Mesendoderm (in vitro differentiated cells): ENCODE results near the gene ANO4.

ENCODE experiments used
- DNase-seq: peaks from one replicate; pipeline ENCODE4 v3.0.0; 2013
- H2AK5ac ChIP-seq: 2 replicates; pipeline ENCODE4 v1.6.1; 2013; ENCODE audit warnings: low read length, inconsistent platforms
- H2BK120ac ChIP-seq: 2 replicates; pipeline ENCODE4 v1.6.1; 2013; ENCODE audit warnings: low read depth, mild to moderate bottlenecking, low read length, moderate library complexity, mixed read lengths
- H2BK15ac ChIP-seq: replicated peaks from 2 replicates; pipeline ENCODE4 v1.6.1; 2013; ENCODE audit warnings: low read depth, mild to moderate bottlenecking, moderate library complexity
- H2BK5ac ChIP-seq: 2 replicates; pipeline ENCODE4 v1.6.1; 2013; ENCODE audit warnings: low read length, inconsistent platforms
- H3K18ac ChIP-seq: 2 replicates; pipeline ENCODE4 v1.6.1; 2013; ENCODE audit warnings: mild to moderate bottlenecking, low read length, mixed read lengths
- H3K23ac ChIP-seq: one replicate; pipeline ENCODE4 v1.6.1; 2013; ENCODE audit warnings: low read length
- H3K27ac ChIP-seq: 2 replicates; pipeline ENCODE4 v1.5.1; 2013; ENCODE audit warnings: low read depth, mild to moderate bottlenecking, inconsistent platforms, low read length, moderate library complexity
- H3K27me3 ChIP-seq: 2 replicates; pipeline ENCODE4 v1.6.1; 2013; ENCODE audit warnings: low read length, control low read depth, mild to moderate bottlenecking, inconsistent platforms; ENCODE audit not compliant: insufficient read depth, poor library complexity
- H3K36me3 ChIP-seq: 2 replicates; pipeline ENCODE4 v1.6.1; 2013; ENCODE audit warnings: low read length, inconsistent platforms; ENCODE audit not compliant: control insufficient read depth, insufficient read depth
- H3K4ac ChIP-seq: one replicate; pipeline ENCODE4 v1.6.1; 2013; ENCODE audit warnings: low read depth, mild to moderate bottlenecking, low read length, moderate library complexity
- H3K4me1 ChIP-seq: 2 replicates; pipeline ENCODE4 v1.6.1; 2013; ENCODE audit warnings: low read depth, low read length, inconsistent platforms; ENCODE audit not compliant: control insufficient read depth
- H3K4me2 ChIP-seq: 2 replicates; pipeline ENCODE4 v1.6.1; 2013; ENCODE audit warnings: low read length
- H3K4me3 ChIP-seq: 2 replicates; pipeline ENCODE4 v1.5.1; 2013; ENCODE audit warnings: mild to moderate bottlenecking, low read length
- H3K56ac ChIP-seq: one replicate; pipeline ENCODE4 v1.6.1; 2013; ENCODE audit warnings: low read length
- H3K79me1 ChIP-seq: 2 replicates; pipeline ENCODE4 v1.6.1; 2013; ENCODE audit warnings: low read length, inconsistent platforms
- H3K79me2 ChIP-seq: 2 replicates; pipeline ENCODE4 v1.6.1; 2013; ENCODE audit warnings: mild to moderate bottlenecking, low read length; ENCODE audit not compliant: control insufficient read depth, insufficient read depth
- H3K9ac ChIP-seq: 2 replicates; pipeline ENCODE4 v1.6.1; 2013; ENCODE audit warnings: low read length, inconsistent platforms
- H4K5ac ChIP-seq: one replicate; pipeline ENCODE4 v1.6.1; 2013; ENCODE audit warnings: low read length
- H4K8ac ChIP-seq: one replicate; pipeline ENCODE4 v1.6.1; 2013; ENCODE audit warnings: low read depth, mild to moderate bottlenecking, control low read depth, low read length, moderate library complexity
- WGBS: extraction: QIAGEN DNeasy Blood & Tissue Kit; methylation state at CpG from one replicate; pipeline ENCODE4 v1.1.7; 2013; ENCODE audit warnings: low lambda C conversion rate, missing lambda C conversion rate; ENCODE audit not compliant: insufficient coverage; ENCODE audit errors: extremely low coverage; 5-methylcytosine and 5-hydroxymethylcytosine counted together

Gene ANO4

DNA sequence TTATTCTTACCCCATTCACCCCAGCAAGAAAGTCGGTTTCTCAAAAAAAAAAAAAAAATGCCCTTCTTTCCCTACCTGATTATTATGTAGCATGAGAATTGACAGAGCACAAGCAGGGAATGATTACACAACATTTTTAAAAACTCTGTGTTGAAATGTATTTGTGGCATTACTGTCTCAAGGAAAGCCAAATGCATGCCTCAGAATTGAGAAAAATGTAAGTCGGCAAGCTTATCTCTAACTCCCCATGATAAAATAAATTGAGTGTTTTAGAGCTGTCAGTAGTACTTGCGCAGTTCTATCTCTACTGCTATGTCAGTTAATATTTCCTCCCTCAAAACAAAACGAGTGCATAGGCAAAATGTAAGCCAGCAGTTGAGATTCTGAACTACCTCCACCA lies 25.7 kb downstream of the ANO4 start:
- no CpG with 5 or more reads among the region's 4 CpGs for WGBS
- Histone ChIP-seq H3K4me3 (no peak overlapping the region), H3K18ac (no peak overlapping the region), H3K79me1 (no peaks in the 10 kb centered on the region), H3K79me2 (no peaks in the 10 kb centered on the region), H3K23ac (no peak overlapping the region), H3K36me3 (no peaks in the 10 kb centered on the region), H3K4me1 (no peaks in the 10 kb centered on the region), H3K27ac (no peak overlapping the region), H4K5ac (no peak overlapping the region), H4K8ac (no peak overlapping the region), H3K4me2 (no peak overlapping the region), H2BK120ac (no peak overlapping the region), H2BK5ac (no peak overlapping the region), H2BK15ac (no peak overlapping the region), H3K56ac (no peak overlapping the region), H2AK5ac (no peak overlapping the region), H3K9ac (no peak overlapping the region), H3K27me3 (no peaks in the 10 kb centered on the region), H3K4ac (no peak overlapping the region)
- DNase-seq: no peak

DNA sequence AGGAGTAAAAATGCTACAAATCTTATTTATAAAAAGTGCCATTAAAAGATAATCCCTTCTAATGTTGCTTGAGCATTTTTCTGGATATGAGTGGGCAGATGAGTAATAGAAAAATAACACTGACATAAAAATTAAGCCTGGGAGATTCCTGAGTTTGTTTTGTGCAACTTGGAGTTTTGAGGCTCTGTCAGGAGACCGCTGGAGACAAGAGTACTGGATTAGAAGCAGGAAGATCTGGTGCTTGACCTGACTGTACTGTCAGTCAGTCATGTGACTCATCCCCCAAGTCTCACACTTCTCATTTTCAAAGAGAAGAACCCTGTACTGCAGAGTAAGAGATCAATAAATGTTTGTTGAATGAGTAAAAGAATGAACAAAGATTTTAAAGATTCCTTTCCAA lies 29.4 kb downstream of the ANO4 start:
- no peak overlapping the region for H4K8ac ChIP-seq
- H4K5ac ChIP-seq: no peak overlapping the region

DNA sequence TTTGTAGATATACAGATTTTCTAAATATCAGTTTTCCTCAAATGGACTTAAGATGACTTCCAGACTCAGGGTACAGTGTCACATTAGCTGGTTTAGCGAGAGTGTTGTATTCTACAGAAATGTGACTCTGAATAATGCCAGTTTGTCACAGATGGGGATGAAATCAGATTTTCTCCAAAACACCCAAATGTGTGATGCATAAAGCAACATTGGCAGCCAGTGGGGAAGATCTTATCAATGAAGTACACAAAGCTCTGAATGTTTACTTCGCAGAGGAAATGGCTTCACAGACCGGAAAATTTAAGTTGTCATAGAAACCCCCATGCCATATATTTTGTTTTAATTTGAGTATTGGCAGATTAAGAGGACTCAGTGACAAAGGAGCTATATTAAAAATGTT lies 29.9 kb downstream of the ANO4 start:
- no peak overlapping the region for H4K5ac ChIP-seq
- no peaks in the 10 kb centered on the region for H3K36me3 ChIP-seq
- H3K79me2 ChIP-seq: no peaks in the 10 kb centered on the region
- H3K4me3 ChIP-seq: no peak overlapping the region
- H3K4me2 ChIP-seq: no peak overlapping the region
- peak; percentile 44 for DNase-seq
- H3K4ac ChIP-seq: no peak overlapping the region
- no peaks in the 10 kb centered on the region for H3K79me1 ChIP-seq
- no peak overlapping the region for H4K8ac ChIP-seq
- no peak overlapping the region for H3K9ac ChIP-seq
- H3K23ac ChIP-seq: no peak overlapping the region
- H2AK5ac ChIP-seq: no peak overlapping the region
- H3K27ac ChIP-seq: no peak overlapping the region
- no peak overlapping the region for H2BK120ac ChIP-seq
- H3K56ac ChIP-seq: no peak overlapping the region
- no peaks in the 10 kb centered on the region for H3K4me1 ChIP-seq
- no CpG with 5 or more reads among the region's 3 CpGs for WGBS
- no peak overlapping the region for H3K18ac ChIP-seq
- H2BK5ac ChIP-seq: no peak overlapping the region
- H3K27me3 ChIP-seq: no peaks in the 10 kb centered on the region
- no peak overlapping the region for H2BK15ac ChIP-seq

More for the DNA sequence above, 29.4 kb downstream of the ANO4 start:
- Histone ChIP-seq H3K27ac (no peak overlapping the region), H3K4ac (no peak overlapping the region), H3K18ac (no peak overlapping the region), H3K23ac (no peak overlapping the region), H3K79me2 (no peaks in the 10 kb centered on the region), H2AK5ac (no peak overlapping the region), H3K27me3 (no peaks in the 10 kb centered on the region), H3K56ac (no peak overlapping the region), H2BK120ac (no peak overlapping the region), H3K4me1 (no peaks in the 10 kb centered on the region), H3K79me1 (no peaks in the 10 kb centered on the region), H2BK5ac (no peak overlapping the region), H3K4me2 (no peak overlapping the region), H3K4me3 (no peak overlapping the region), H3K36me3 (no peaks in the 10 kb centered on the region), H3K9ac (no peak overlapping the region), H2BK15ac (no peak overlapping the region)
- peak; percentile 52 for DNase-seq
- WGBS: no CpG with 5 or more reads among the region's 1 CpG

DNA sequence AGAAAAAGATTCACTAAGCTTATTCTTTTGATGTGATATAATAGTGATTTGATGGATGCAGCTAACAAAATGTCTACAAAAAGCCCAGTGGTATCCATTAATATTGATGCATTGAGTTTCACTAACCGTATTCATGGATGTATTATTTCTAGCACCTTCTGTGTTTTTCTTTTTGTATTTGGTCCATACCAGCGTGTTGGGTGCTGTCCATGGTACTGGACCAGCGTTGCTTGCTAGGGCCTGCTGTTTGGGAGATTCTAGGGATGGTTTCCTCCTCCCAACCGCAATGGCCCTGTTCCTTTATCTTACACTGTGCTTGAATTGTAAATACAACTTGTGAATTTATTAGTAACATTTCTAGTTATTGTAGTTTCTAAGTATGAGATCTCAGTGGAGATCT lies 31.7 kb downstream of the ANO4 start:
- Histone ChIP-seq H3K36me3 (no peaks in the 10 kb centered on the region), H3K4ac (no peak overlapping the region), H3K18ac (no peak overlapping the region), H2BK5ac (no peak overlapping the region), H2BK120ac (no peak overlapping the region), H3K4me3 (no peak overlapping the region), H3K9ac (no peak overlapping the region), H3K27ac (no peak overlapping the region), H3K4me1 (no peaks in the 10 kb centered on the region), H3K23ac (no peak overlapping the region), H4K8ac (no peak overlapping the region), H3K56ac (no peak overlapping the region), H2AK5ac (no peak overlapping the region), H3K79me1 (no peaks in the 10 kb centered on the region), H3K4me2 (no peak overlapping the region), H2BK15ac (no peak overlapping the region), H3K79me2 (no peaks in the 10 kb centered on the region), H3K27me3 (no peaks in the 10 kb centered on the region), H4K5ac (no peak overlapping the region)
- DNase-seq: peak; percentile 60
- WGBS: no CpG with 5 or more reads among the region's 4 CpGs

DNA sequence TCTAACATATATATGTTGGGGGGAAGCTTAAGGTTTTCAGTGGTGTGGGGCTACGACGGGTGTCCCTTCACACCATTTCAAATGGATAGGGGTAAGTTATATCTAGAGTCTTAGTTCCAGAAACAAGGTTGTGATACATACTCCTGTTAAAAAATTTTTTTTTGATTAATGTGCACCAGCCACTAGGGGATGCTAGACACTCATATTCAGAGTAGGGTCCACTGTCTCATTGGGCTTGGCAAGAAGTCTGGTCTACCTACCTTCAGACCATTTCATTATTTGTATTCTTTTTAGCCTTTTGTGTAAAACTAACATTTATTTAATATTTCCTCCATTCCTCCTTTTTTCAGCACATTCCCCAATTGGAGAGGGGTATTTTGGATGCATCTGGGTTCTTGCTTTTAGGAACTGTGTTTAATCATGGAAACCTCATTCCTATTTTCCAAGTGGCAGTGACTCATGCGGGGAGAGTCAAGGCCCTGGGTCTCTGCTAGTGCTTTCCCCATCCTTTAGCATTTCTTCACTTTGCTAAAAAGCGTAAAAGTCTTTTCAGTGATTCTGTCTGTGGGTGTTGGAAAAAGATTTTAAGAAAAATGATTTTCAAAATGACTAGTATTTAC lies 33.4 kb downstream of the ANO4 start:
- no peaks in the 10 kb centered on the region for H3K79me2 ChIP-seq
- no peaks in the 10 kb centered on the region for H3K36me3 ChIP-seq
- H3K4me3 ChIP-seq: no peak overlapping the region
- H3K4me1 ChIP-seq: no peaks in the 10 kb centered on the region
- no CpG with 5 or more reads among the region's 4 CpGs for WGBS
- H3K27ac ChIP-seq: no peak overlapping the region
- no peak overlapping the region for H4K8ac ChIP-seq
- H3K56ac ChIP-seq: no peak overlapping the region
- no peak overlapping the region for H2BK15ac ChIP-seq
- no peak overlapping the region for H4K5ac ChIP-seq
- peak; percentile 55 for DNase-seq
- H3K23ac ChIP-seq: no peak overlapping the region
- H2BK5ac ChIP-seq: no peak overlapping the region
- no peak overlapping the region for H2BK120ac ChIP-seq
- no peak overlapping the region for H2AK5ac ChIP-seq
- no peak overlapping the region for H3K4me2 ChIP-seq
- H3K4ac ChIP-seq: no peak overlapping the region
- no peak overlapping the region for H3K18ac ChIP-seq
- no peak overlapping the region for H3K9ac ChIP-seq
- no peaks in the 10 kb centered on the region for H3K79me1 ChIP-seq
- H3K27me3 ChIP-seq: no peaks in the 10 kb centered on the region
